ENCODE results near the gene PCNX2. TPM values are rescaled to one million over a fixed set of nuclear protein-coding genes. Genes with fewer than 3 reads are reported as not detected.

PCNX2 gene
- total RNA-seq, 2 donors from 2014 or later: 23.9 to 39.1 TPM

GRCh38 chr1:233327651-233328141 lies 32.2 kb upstream of the PCNX2 start, which contains the start of gene MAP3K21:
MAP3K21 (plus strand) TSS chr1:233327724; CDS start chr1:233328029, 305 bp downstream.
- H3K4me1 Mint-ChIP-seq: peaks cover 6% of the 10 kb centered on the region
- H3K27me3 Mint-ChIP-seq (ENCODE audit: insufficient read depth): peaks cover 38% of the 10 kb centered on the region
- H3K4me3 Mint-ChIP-seq: peak within 1 kb of the TSS; percentile 64
- no peaks in the 10 kb centered on the region for H3K36me3 Mint-ChIP-seq (ENCODE audit: low read depth)
- H3K4me1 ChIP-seq (ENCODE audit: control insufficient read depth, insufficient read depth, low read length): no peaks in the 10 kb centered on the region
- H3K36me3 ChIP-seq (ENCODE audit: control insufficient read depth, insufficient read depth, low read length): no peaks in the 10 kb centered on the region
- H3K9me3 Mint-ChIP-seq: no peaks in the 10 kb centered on the region
- peak within 1 kb of the TSS; percentile 25 for H3K9ac ChIP-seq (ENCODE audit: extremely low read depth, low read length, poor library complexity, severe bottlenecking)
- peak within 1 kb of the TSS; percentile 81 for H3K4me3 ChIP-seq (ENCODE audit: low read length)
- TF ChIP-seq CTCF (conservative IDR thresholded peaks at IDR 0.05): no peak
- H3K27me3 ChIP-seq (ENCODE audit: control insufficient read depth, insufficient read depth, low read length, poor library complexity, severe bottlenecking): peaks cover 47% of the 10 kb centered on the region
- WGBS, 2 experiments (ENCODE audit: insufficient coverage in 1 of 2, insufficient read length in 1 of 2): 0% methylated on average over 67 of the region's 68 CpGs; no CpG with 5 or more reads in 1 of the 2 experiments
- H3K27ac Mint-ChIP-seq: peak within 1 kb of the TSS; percentile 36
- no peak within 1 kb of the TSS for H3K27ac ChIP-seq (ENCODE audit: low read depth, low read length)
- H3K9me3 ChIP-seq (ENCODE audit: control insufficient read depth, low read length): no peaks in the 10 kb centered on the region
- DNase-seq: no peak

- Mint-ChIP-seq H3K36me3 (ENCODE audit: low read depth) (no peaks in the 10 kb centered on the region), H3K27me3 (ENCODE audit: insufficient read depth) (peaks cover 43% of the 10 kb centered on the region), H3K4me1 (peaks cover 6% of the 10 kb centered on the region), H3K9me3 (no peaks in the 10 kb centered on the region), H3K27ac (peak overlapping the region; percentile 36), H3K4me3 (peak overlapping the region; percentile 64)
- no peak overlapping the region for H3K9ac ChIP-seq (ENCODE audit: extremely low read depth, low read length, poor library complexity, severe bottlenecking)
- 2 to 11% methylated on average over 14 to 44 of the region's 49 CpGs for WGBS, 2 experiments (ENCODE audit: insufficient coverage in 1 of 2, insufficient read length in 1 of 2)
- H3K36me3 ChIP-seq (ENCODE audit: control insufficient read depth, insufficient read depth, low read length): no peaks in the 10 kb centered on the region
- H3K27ac ChIP-seq (ENCODE audit: low read depth, low read length): no peak overlapping the region
- TF ChIP-seq CTCF (conservative IDR thresholded peaks at IDR 0.05): no peak
- no peaks in the 10 kb centered on the region for H3K4me1 ChIP-seq (ENCODE audit: control insufficient read depth, insufficient read depth, low read length)
- H3K9me3 ChIP-seq (ENCODE audit: control insufficient read depth, low read length): no peaks in the 10 kb centered on the region
- H3K4me3 ChIP-seq (ENCODE audit: low read length): peak overlapping the region; percentile 81
- DNase-seq: peak; percentile 99
- peaks cover 51% of the 10 kb centered on the region for H3K27me3 ChIP-seq (ENCODE audit: control insufficient read depth, insufficient read depth, low read length, poor library complexity, severe bottlenecking)
These were observed 31.5 kb upstream of the PCNX2 start for GRCh38 chr1:233326811-233327650.

GRCh38 chr1:233326319-233326718 lies 30.8 kb upstream of the PCNX2 start:
- no peak for TF ChIP-seq CTCF (conservative IDR thresholded peaks at IDR 0.05)
- Mint-ChIP-seq H3K27me3 (ENCODE audit: insufficient read depth) (peaks cover 44% of the 10 kb centered on the region), H3K27ac (no peak overlapping the region), H3K36me3 (ENCODE audit: low read depth) (no peaks in the 10 kb centered on the region), H3K9me3 (no peaks in the 10 kb centered on the region), H3K4me1 (peaks cover 6% of the 10 kb centered on the region), H3K4me3 (no peak overlapping the region)
- no peak overlapping the region for H3K9ac ChIP-seq (ENCODE audit: extremely low read depth, low read length, poor library complexity, severe bottlenecking)
- H3K36me3 ChIP-seq (ENCODE audit: control insufficient read depth, insufficient read depth, low read length): no peaks in the 10 kb centered on the region
- no peaks in the 10 kb centered on the region for H3K9me3 ChIP-seq (ENCODE audit: control insufficient read depth, low read length)
- no peaks in the 10 kb centered on the region for H3K4me1 ChIP-seq (ENCODE audit: control insufficient read depth, insufficient read depth, low read length)
- H3K27ac ChIP-seq (ENCODE audit: low read depth, low read length): no peak overlapping the region
- peaks cover 51% of the 10 kb centered on the region for H3K27me3 ChIP-seq (ENCODE audit: control insufficient read depth, insufficient read depth, low read length, poor library complexity, severe bottlenecking)
- no peak overlapping the region for H3K4me3 ChIP-seq (ENCODE audit: low read length)
- DNase-seq: no peak

All from endodermal cell (in vitro differentiated cells).